NCI-H69 (cell line): ENCODE results near the gene ZNF107.

Source experiments
- DNase-seq: peaks from one replicate; lab custom pipeline; 2025; lab: John Stamatoyannopoulos, UW

ZNF107 gene

DNA sequence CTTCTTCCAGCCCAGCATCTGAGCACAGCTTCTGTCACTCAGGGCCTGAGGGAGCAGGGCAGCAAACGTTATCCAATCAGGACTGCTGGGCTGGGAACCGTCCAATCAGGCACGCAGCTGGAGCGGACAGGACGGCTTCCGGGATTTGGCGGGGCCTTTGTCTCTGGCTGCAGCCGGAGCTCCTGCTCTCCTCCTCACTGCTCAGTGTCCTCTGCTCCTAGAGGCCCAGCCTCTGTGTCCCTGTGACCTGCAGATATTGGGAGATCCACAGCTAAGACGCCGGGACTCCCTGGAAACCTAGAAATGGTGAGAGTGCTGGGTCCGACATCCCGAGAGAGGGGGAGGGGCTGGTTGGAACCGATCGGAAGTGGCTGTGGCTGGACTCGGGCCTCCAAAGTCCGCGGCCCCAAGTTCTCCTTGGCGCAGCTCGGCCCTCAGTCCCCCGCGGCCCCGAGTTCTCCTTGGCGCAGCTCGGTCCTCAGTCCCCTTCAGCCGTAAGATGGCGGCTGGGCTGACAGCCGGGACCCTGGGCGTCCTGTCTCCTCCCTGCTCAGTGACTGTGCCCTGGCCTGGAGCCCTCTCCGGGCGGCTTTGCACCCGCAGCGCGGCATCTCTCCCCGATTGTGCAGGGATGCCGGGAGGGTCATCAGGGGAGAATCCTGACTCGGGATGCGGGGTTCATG, at the start of gene ZNF107:
TSS of gene ZNF107 (plus strand) at position 154 of the 683 bp plus-strand sequence. CDS start at position 304, 150 bp downstream.
- DNase-seq, result peak; percentile 96

- peak; percentile 64 for DNase-seq
These were observed 47.0 kb upstream of the ZNF107 start for GRCh38 chr7:64618785-64619456.

GRCh38 chr7:64619705-64620104, 46.2 kb upstream of the ZNF107 start:
- DNase-seq, result no peak

GRCh38 chr7:64621656-64622055, 44.3 kb upstream of the ZNF107 start:
- DNase-seq, result peak; percentile 5

- DNase-seq, result peak; percentile 11
These were observed 40.5 kb upstream of the ZNF107 start for GRCh38 chr7:64625114-64626082.

DNA sequence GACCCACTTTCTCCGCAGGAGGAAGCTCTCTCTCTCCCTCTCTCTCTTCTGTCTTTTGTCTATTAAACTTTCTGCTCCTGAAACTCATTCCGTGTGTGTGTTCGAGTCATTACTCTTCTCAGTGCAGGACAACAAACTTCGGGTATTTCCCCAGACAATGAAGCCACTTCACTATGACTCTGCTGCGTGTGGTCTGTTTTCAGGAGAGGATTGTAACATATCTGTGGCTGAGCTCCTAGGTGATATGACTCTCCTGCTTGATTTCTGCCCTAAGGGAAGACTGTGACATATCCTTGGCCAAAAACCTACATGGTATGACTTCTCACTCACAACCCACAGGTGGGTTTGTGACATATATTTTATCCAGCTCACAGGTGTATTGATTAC, 39.9 kb upstream of the ZNF107 start:
- DNase-seq, result no peak

- no peak for DNase-seq
These were observed 39.4 kb upstream of the ZNF107 start for GRCh38 chr7:64626557-64626956.

DNA sequence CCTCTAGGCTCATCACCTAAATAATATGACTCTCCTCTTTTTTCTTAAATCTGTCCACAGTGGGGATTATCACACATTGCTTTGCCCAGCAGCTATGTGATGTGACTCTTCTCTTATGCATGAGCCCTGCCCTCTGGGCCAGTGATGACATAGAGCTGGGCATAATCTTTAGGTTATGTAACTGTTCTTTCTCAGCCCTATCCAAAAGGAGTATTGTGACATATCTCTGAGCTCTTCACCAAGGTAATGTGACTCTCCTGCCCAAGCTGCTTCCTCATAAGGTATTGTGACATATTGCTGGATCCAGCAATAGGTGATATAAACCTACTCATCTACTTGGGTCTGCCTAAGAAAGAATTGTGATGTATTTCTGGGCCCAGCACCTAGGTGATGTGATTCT, 37.7 kb upstream of the ZNF107 start:
- DNase-seq, result no peak

DNA sequence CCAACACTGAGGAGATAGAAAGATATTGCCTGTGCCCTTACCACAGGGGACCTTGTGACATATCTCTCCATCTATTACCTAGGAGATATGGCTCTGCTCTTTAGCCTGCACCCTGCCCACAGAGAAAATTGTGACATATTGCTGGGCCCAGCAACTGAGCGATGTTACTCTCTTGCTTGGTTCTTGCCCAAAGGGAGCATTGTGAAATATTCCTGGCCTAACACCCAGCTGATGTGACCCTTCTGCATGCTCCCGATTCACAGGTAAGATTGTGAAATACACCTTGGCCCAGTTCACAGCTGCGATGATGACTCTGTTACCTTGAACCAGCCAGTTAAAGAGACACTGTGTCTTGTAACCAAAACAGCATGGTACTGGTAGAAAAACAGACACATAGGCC, 37.2 kb upstream of the ZNF107 start:
- DNase-seq, result no peak

- DNase-seq, result peak; percentile 63
These were observed 35.4 kb upstream of the ZNF107 start for GRCh38 chr7:64630496-64630895.

GRCh38 chr7:64632029-64632428, 33.9 kb upstream of the ZNF107 start:
- DNase-seq, result no peak

DNA sequence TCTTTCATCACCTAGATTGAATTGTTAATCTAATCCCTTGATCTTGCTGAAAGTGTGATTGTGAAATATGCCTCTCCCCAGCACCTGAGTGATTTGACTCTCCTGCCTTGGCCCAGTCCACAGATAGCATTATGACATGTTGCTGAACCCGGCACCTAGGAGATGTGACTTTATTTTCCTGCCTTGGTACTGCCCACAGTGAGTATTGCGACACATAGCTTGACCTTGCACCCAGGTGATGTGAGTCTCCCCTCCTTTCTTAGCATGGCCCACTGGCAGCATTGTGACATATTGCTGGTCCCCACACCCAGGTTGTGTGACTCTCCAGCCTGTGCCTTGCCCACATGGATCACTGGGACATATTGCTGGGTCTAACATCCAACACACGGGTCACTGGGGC, 32.5 kb upstream of the ZNF107 start:
- DNase-seq, result no peak

GRCh38 chr7:64634406-64635062, 31.4 kb upstream of the ZNF107 start:
- DNase-seq, result no peak

DNA sequence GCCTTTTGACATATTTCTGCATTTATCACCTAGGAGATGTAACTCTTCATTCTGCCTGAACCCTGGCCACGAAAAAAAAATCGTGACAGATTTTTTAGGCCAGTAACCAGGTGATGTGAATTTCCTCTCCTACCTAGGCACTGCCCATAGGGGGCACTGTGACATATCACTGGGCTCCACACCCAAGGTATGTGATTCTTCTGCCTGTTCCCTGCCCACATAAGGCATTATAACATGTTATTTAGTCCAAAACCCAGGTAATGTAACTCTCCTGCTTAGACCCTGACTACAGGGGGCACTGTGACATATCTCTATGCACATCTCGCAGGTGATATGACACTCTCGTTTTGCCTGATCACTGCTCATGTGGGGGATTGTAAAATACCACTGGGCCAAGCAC, 29.5 kb upstream of the ZNF107 start:
- DNase-seq, result peak; percentile 39

DNA sequence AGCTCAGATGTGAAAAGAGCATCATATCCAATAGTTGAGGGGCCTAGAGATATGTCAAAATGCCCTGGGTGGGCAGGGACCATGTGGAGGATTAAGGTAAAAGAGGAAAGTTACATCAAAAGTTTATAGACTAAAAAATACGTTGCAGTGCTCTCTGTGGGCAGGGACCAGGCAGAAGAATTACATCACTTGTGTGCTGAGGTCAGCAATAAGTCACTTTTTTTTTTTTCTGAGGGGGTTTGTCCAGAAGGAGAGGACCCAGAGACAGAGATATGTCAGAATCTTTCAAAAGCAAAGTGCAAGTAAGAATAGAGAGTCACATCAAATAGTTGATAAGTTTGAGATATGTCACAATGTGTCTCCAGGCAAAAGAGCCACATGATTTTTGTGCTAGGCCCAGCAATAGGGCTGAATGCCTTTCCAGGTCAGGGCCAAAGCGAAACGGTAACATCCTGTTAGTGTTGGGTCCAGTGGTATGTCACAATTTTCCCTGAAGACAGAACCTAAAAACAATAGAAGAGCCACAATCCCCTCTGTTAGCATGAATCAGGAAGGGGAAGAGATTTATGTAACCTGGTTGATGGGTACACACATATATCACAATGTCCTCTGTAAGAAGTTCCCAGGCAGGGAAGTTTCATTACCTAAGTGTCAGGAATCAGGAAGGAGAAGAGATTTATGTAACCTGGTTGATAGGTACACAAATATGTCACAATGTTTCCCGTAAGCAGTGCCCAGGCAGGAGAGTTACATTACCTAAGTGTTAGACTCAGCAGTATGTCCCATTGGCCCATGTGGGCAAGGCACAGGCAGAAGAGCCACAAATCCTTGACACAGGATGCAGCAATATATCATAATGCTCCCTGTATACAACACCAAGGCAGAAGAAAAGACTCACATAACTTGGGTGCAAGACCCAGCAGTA, 28.1 kb upstream of the ZNF107 start:
- no peak for DNase-seq

- DNase-seq, result no peak
These were observed 27.1 kb upstream of the ZNF107 start for GRCh38 chr7:64638822-64639221.

GRCh38 chr7:64639267-64640001, 26.5 kb upstream of the ZNF107 start:
- DNase-seq, result peak; percentile 13

- no peak for DNase-seq
These were observed 25.4 kb upstream of the ZNF107 start for GRCh38 chr7:64640504-64640903.

GRCh38 chr7:64642046-64642445, 23.9 kb upstream of the ZNF107 start:
- DNase-seq, result no peak

GRCh38 chr7:64642875-64643274, 23.1 kb upstream of the ZNF107 start:
- no peak for DNase-seq
